ENCODE data around the gene VGLL4.
"Not testable (repeated sequence)": the region's sequence is repeated elsewhere in the genome, so short reads cannot be mapped to it uniquely, and the experiment has no call there.

Gene VGLL4

GRCh38 chr3:11595024-11595423 lies 48.7 kb downstream of the VGLL4 start:
- DNase-seq; intact Hi-C loops (cut with DNase I): not testable (repeated sequence)

- peak in 1 of 42 donors; percentile 35 for DNase-seq
- intact Hi-C loops (cut with DNase I): loop anchor here (5.0 kb wide), 1 partner anchor 49 kb away; the partner anchor contains the start of gene VGLL4
Measured at GRCh38 chr3:11593318-11594034, 50.2 kb downstream of the VGLL4 start.

- DNase-seq: peak in 1 of 42 donors; percentile 2
- intact Hi-C loops (cut with DNase I): loop anchor here (5.0 kb wide), 1 partner anchor 50 kb away; the partner anchor contains the start of gene VGLL4
Measured at GRCh38 chr3:11592445-11593298, 51.0 kb downstream of the VGLL4 start.

- DNase-seq: peak; percentile 47 to 93 (median 81)
- intact Hi-C loops (cut with DNase I): loop anchor here (5.0 kb wide), 1 partner anchor 51 kb away; the partner anchor contains the start of gene VGLL4
Measured at GRCh38 chr3:11591391-11592282, 52.1 kb downstream of the VGLL4 start.

DNA sequence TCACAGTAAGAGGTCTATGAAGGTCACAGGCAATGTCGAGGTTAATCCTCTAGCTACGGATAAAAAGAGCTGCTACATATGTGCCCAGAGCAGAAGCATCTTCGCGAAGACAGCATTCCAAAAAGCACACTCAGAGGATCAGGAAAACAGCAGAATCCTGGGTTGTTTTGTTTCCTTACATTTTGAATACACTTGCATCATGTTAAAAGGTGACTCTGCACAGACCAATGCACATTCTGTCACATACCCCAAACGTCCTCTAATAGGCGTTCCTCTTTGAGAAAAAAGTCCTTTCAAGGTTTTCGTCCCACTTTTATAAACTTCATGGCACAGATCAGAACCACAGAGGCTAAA lies 52.7 kb downstream of the VGLL4 start:
- intact Hi-C loops (cut with DNase I): loop anchor here (5.0 kb wide), 1 partner anchor 51 kb away; the partner anchor contains the start of gene VGLL4
- peak in 1 of 42 donors; percentile 9 for DNase-seq

DNA sequence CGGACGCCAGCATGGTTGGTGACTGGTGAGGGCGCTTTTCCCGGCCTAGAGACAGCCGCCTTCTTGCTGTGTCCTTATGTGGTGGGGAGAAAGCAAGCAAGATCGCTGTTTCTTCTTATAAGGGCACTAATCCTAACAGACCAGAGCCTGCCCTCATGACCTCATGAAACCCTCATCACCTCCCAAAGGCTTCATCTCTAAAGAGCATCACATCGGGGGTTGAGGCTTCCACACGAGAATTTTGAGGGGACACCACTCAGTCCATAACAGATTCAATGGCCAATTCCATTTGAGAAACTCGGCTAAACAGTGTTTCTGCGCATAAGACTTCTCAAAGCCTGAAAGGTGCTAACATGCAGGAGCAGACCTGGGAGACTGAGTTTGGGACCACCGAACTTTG lies 54.0 kb downstream of the VGLL4 start:
- peak in 1 of 42 donors; percentile 17 for DNase-seq
- intact Hi-C loops (cut with DNase I): loop anchor here (5.0 kb wide), 1 partner anchor 53 kb away; the partner anchor contains the start of gene VGLL4

DNA sequence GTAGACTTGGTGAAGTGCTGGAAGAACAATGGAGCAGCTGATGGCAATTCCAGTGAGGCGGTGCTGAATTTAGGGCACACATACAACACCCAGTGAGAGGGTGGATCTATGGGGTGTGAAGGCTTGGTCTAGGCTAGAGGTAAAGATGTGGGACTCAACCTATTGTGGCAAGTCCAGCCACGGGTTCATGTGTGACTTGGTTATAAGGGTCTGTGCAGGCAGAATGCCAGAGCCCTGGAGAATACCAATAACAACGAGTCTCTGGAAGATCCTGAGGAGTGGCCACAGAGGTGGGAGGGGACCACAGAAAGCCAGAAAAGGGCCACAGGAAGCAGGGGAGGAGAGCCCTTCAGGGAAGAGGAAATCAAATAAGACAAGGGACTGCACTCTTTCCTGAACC lies 55.0 kb downstream of the VGLL4 start:
- intact Hi-C loops (cut with DNase I): no loop called here
- DNase-seq: peak in 1 of 42 donors; percentile 12

DNA sequence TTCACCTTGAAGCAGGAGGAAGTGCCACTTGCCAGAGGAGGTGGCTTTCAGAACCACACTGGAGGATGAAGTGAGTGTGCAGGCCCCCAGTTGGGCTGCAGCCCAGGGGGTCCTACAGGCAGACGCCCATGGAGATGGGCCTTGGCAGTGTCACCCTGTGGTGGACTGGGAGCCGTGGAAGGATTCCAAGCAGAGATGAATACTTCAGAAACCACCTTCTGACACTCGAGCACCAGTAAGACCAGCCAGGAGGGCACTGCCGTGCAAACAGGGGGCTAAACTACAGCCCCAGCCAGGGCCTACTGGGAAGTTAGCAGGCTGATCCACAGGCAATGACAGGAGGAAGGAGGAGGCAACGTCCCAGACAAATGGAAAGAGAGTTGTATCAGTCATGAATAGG lies 55.4 kb downstream of the VGLL4 start:
- intact Hi-C loops (cut with DNase I): no loop called here
- DNase-seq: peak in 1 of 42 donors; percentile 12

- no peak for DNase-seq
- intact Hi-C loops (cut with DNase I): no loop called here
Measured at GRCh38 chr3:11587766-11588165, 55.9 kb downstream of the VGLL4 start.

- intact Hi-C loops (cut with DNase I): no loop called here
Measured at GRCh38 chr3:11584570-11584969, 59.1 kb downstream of the VGLL4 start.

GRCh38 chr3:11583638-11584046 lies 60.1 kb downstream of the VGLL4 start:
- peak in 1 of 42 donors; percentile 7 for DNase-seq
- intact Hi-C loops (cut with DNase I): no loop called here

More at GRCh38 chr3:11584570-11584969, 59.1 kb downstream of the VGLL4 start:
- no peak for DNase-seq

- intact Hi-C loops (cut with DNase I): no loop called here
- DNase-seq: no peak
Measured at GRCh38 chr3:11583235-11583634, 60.5 kb downstream of the VGLL4 start.

DNA sequence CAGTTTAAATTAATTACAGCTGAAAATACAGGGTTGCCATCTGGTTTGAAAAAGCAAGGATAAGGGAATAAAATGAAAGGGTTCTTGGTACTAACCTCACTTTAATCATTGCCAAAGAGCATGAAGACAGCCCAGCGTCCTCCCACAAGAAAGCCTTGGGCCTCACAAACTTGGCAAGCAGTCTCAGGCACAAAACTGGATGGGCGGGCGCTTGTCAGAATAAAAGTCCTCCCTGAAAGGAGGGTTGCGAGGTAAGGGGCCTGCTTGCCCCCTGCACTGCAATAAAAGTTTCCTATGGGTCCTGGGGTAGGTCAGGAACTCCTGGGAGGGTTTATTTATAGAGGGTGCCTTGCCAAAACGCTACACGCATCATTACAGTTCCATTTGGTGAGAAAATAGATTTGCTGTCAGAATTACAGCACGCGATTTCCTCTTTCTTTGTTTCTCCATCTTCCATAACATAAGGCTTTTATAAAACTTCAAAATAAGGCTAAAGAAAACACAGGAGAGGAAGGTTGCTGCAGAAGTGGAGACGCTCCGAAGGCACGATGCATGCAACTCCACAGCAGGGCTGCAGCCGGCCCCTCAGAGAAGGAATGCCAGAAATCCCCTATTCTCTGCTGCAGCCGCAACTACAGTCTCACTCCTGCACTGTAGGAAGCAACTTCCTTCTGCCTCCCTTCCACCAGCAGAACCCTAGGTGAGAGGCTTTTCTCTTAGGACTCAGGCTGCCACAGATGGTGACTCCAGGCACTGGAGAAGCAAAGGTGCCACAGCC lies 61.3 kb downstream of the VGLL4 start:
- intact Hi-C loops (cut with DNase I): no loop called here
- peak; percentile 48 to 90 (median 78) for DNase-seq

GRCh38 chr3:11581237-11582190 lies 62.2 kb downstream of the VGLL4 start:
- intact Hi-C loops (cut with DNase I): no loop called here
- peak in 5 of 42 donors; percentile 22 to 75 (median 56) for DNase-seq

- intact Hi-C loops (cut with DNase I): no loop called here
- DNase-seq: no peak
Measured at GRCh38 chr3:11580645-11581044, 63.1 kb downstream of the VGLL4 start.

DNA sequence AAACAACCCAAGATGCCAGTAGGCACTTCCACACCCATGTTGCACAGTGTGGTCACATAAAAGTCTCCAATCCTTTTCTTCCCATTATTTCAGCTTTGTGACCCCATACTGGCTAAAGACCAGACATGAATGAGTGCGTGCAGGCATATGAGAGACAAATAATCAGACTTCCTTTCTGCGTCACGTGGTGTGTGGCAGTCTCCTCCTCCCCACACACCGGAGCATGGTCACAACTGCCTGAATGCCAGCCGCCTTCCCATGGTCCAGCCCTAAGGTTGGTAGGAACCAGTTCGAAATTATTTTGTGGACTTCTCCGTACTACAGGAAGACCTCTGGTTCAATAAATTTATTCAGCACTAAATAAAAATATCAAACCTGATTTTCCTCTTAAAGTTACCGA lies 65.5 kb downstream of the VGLL4 start:
- intact Hi-C loops (cut with DNase I): no loop called here
- peak in 1 of 42 donors; percentile 9 for DNase-seq

DNA sequence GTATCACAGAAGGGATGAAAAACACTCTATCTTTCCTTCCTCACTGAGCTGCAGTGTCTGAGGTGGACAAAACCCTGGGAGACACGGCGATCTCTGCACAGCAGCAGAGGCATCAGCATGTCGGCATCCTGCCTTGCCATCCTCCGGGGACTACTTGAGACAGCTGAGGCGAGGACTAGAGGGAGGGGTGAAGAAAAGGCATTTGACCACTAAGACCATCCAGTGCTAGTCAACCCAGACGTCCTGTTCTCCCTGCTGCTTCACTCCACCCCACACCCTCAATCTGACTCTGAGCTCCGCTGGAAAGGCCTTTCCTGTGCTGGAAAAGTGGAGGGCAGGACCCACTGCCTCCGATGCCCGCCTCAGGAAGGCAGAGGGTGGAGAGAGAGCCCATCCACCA lies 67.3 kb downstream of the VGLL4 start:
- intact Hi-C loops (cut with DNase I): no loop called here
- DNase-seq: peak in 4 of 42 donors; percentile 9 to 14 (median 11)
